H1 (cell line): ENCODE results near the gene FOXI1. TPM values are rescaled to one million over a fixed set of nuclear protein-coding genes. Genes with fewer than 3 reads are reported as not detected.

Source experiments
- CTCF ChIA-PET: fragments of 300-600 bp; sonication (Branson Sonifier 250); formaldehyde crosslinking; loops from one replicate; lab custom pipeline; 2021; ENCODE audit not compliant: partially characterized antibody; lab: Charles Lee
- POLR2A ChIA-PET: fragments of 300-600 bp; sonication (Branson Sonifier 250); formaldehyde crosslinking; loops from one replicate; lab custom pipeline; 2021; ENCODE audit warnings: inconsistent platforms; ENCODE audit not compliant: partially characterized antibody; lab: Charles Lee
- DNase-seq, 2 experiments: peaks; one replicate each; pipeline versions ENCODE4 v3.0.0 to v3.0.0-alpha.2; 2010 to 2022; ENCODE audit warnings: low spot score in 2 of 2, low read depth in 1 of 2, mixed read lengths in 1 of 2
- FAIRE-seq: peaks from 2 replicates; lab custom pipeline; 2011; peaks lifted over from hg19 to GRCh38; lab: Jason Lieb, UNC
- H2AFZ ChIP-seq: 2 replicates; pipeline ENCODE4 v1.8.1; 2012; ENCODE audit warnings: low read length, inconsistent platforms
- H2AK5ac ChIP-seq: 2 replicates; pipeline ENCODE4 v1.6.1; 2013; ENCODE audit warnings: low read depth, low read length
- H2BK120ac ChIP-seq: replicated peaks from 2 replicates; pipeline ENCODE3; 2013; ENCODE audit warnings: low read depth, low read length, inconsistent platforms
- H2BK12ac ChIP-seq: 2 replicates; pipeline ENCODE4 v1.6.1; 2013; ENCODE audit warnings: low read depth, low read length
- H2BK15ac ChIP-seq: 2 replicates; pipeline ENCODE4 v1.6.1; 2013; ENCODE audit warnings: low read length
- H2BK20ac ChIP-seq: 2 replicates; pipeline ENCODE4 v1.6.1; 2013; ENCODE audit warnings: low read length
- H2BK5ac ChIP-seq: 2 replicates; pipeline ENCODE4 v1.6.1; 2013; ENCODE audit warnings: low read depth, low read length
- H3K14ac ChIP-seq: 2 replicates; pipeline ENCODE4 v1.6.1; 2013; ENCODE audit warnings: inconsistent platforms; ENCODE audit not compliant: insufficient read length
- H3K18ac ChIP-seq: 2 replicates; pipeline ENCODE4 v1.6.1; 2013; ENCODE audit warnings: low read length; ENCODE audit errors: extremely low read depth
- H3K23ac ChIP-seq: 2 replicates; pipeline ENCODE4 v1.6.1; 2013; ENCODE audit warnings: inconsistent platforms; ENCODE audit not compliant: insufficient read length
- H3K23me2 ChIP-seq: 2 replicates; pipeline ENCODE4 v1.6.1; 2013; ENCODE audit warnings: low read depth, low read length
- H3K27ac ChIP-seq: 2 replicates; pipeline ENCODE4 v1.6.1; 2011; ENCODE audit warnings: low read depth, low read length, inconsistent platforms
- H3K27me3 ChIP-seq, 4 experiments: replicated peaks in 1 of 4; 1 replicate in 1 of 4; 2 replicates in 3 of 4; pipeline versions ENCODE4 v1.6.1 to v1.8.1; 2011 to 2013; ENCODE audit warnings: low read length in 3 of 4, mild to moderate bottlenecking in 3 of 4, inconsistent platforms in 2 of 4, mixed read lengths in 2 of 4, moderate library complexity in 1 of 4; ENCODE audit not compliant: control insufficient read depth in 3 of 4, insufficient read depth in 3 of 4; ENCODE audit errors: extremely low read depth in 1 of 4
- H3K36me3 ChIP-seq, 4 experiments: 2 replicates each; pipeline versions ENCODE4 v1.6.1 to v1.8.1; 2011 to 2013; ENCODE audit warnings: mild to moderate bottlenecking in 4 of 4, low read length in 3 of 4, moderate library complexity in 2 of 4, control low read depth in 1 of 4, inconsistent platforms in 1 of 4; ENCODE audit not compliant: insufficient read depth in 4 of 4, control insufficient read depth in 2 of 4
- H3K4ac ChIP-seq: replicated peaks from 2 replicates; pipeline ENCODE3; 2013; ENCODE audit warnings: low read length, low read depth, mixed read lengths, inconsistent platforms; ENCODE audit not compliant: insufficient read length
- H3K4me1 ChIP-seq, 4 experiments: replicated peaks in 1 of 4; 1 replicate in 1 of 4; 2 replicates in 3 of 4; pipeline versions ENCODE4 v1.6.1 to v1.8.1; 2011 to 2013; ENCODE audit warnings: low read length in 3 of 4, inconsistent platforms in 2 of 4, mixed read lengths in 1 of 4; ENCODE audit not compliant: insufficient read depth in 4 of 4, control insufficient read depth in 3 of 4
- H3K4me2 ChIP-seq, 2 experiments: 2 replicates each; pipeline versions ENCODE4 v1.6.1 to v1.8.1; 2011 to 2013; ENCODE audit warnings: low read depth in 2 of 2, low read length in 2 of 2, control low read depth in 1 of 2, inconsistent platforms in 1 of 2, mild to moderate bottlenecking in 1 of 2; ENCODE audit not compliant: insufficient read depth in 1 of 2
- H3K4me3 ChIP-seq, 4 experiments: fragments of 200-600, 300-600 bp in 1 of 4; sonication (generic), shearing (Covaris generic), sonication (Bioruptor Twin) in 1 of 4; 2 replicates each; pipeline versions ENCODE4 v1.5.1 to v1.8.1; 2011 to 2016; ENCODE audit warnings: low read length in 4 of 4, low read depth in 3 of 4, control low read depth in 2 of 4, inconsistent platforms in 2 of 4, mild to moderate bottlenecking in 2 of 4, mixed read lengths in 1 of 4, moderate library complexity in 1 of 4; ENCODE audit not compliant: insufficient read depth in 2 of 4; ENCODE audit errors: extremely low read depth in 1 of 4
- H3K56ac ChIP-seq: replicated peaks from 2 replicates; pipeline ENCODE3; 2013; ENCODE audit warnings: low read depth, mild to moderate bottlenecking, mixed read lengths, low read length, inconsistent platforms; ENCODE audit not compliant: insufficient read length
- H3K79me1 ChIP-seq: 2 replicates; pipeline ENCODE4 v1.6.1; 2013; ENCODE audit warnings: low read depth, low read length, control low read depth
- H3K79me2 ChIP-seq, 2 experiments: 2 replicates each; pipeline versions ENCODE4 v1.6.1 to v1.8.1; 2012 to 2013; ENCODE audit warnings: low read length in 2 of 2, mild to moderate bottlenecking in 2 of 2, inconsistent platforms in 1 of 2; ENCODE audit not compliant: insufficient read depth in 2 of 2, control insufficient read depth in 1 of 2
- H3K9ac ChIP-seq, 4 experiments: replicated peaks in 1 of 4; 1 replicate in 1 of 4; 2 replicates in 3 of 4; pipeline versions ENCODE4 v1.6.1 to v1.8.1; 2011 to 2013; ENCODE audit warnings: low read depth in 3 of 4, low read length in 3 of 4, control low read depth in 2 of 4, mild to moderate bottlenecking in 2 of 4, moderate library complexity in 2 of 4, inconsistent platforms in 1 of 4; ENCODE audit errors: extremely low read depth in 1 of 4
- H3K9me3 ChIP-seq, 2 experiments: 2 replicates each; pipeline versions ENCODE4 v1.6.1 to v1.8.1; 2012 to 2013; ENCODE audit warnings: mild to moderate bottlenecking in 2 of 2, moderate library complexity in 2 of 2, control low read depth in 1 of 2, inconsistent platforms in 1 of 2, low read depth in 1 of 2, low read length in 1 of 2, mixed read lengths in 1 of 2; ENCODE audit not compliant: insufficient read depth in 2 of 2
- H4K20me1 ChIP-seq, 2 experiments: replicated peaks in 1 of 2; 2 replicates each; pipeline versions ENCODE3 to v1.8.1; 2011 to 2013; ENCODE audit warnings: inconsistent platforms in 2 of 2, low read length in 2 of 2, mild to moderate bottlenecking in 1 of 2; ENCODE audit not compliant: insufficient read depth in 2 of 2, control insufficient read depth in 1 of 2
- H4K5ac ChIP-seq: 2 replicates; pipeline ENCODE4 v1.6.1; 2013; ENCODE audit warnings: low read length, low read depth, mixed read lengths, inconsistent platforms; ENCODE audit not compliant: insufficient read length
- H4K8ac ChIP-seq: 2 replicates; pipeline ENCODE4 v1.8.0; 2013; ENCODE audit warnings: mild to moderate bottlenecking, moderate library complexity, low read length, inconsistent platforms; ENCODE audit not compliant: insufficient read depth; ENCODE audit errors: extremely low read depth
- H4K91ac ChIP-seq: replicated peaks from 2 replicates; pipeline ENCODE3; 2013; ENCODE audit warnings: low read length, mixed read lengths, inconsistent platforms; ENCODE audit not compliant: insufficient read length
- BRCA1 ChIP-seq: IDR thresholded peaks from 2 replicates; pipeline ENCODE4 v1.6.1; 2012; ENCODE audit warnings: low read depth, low read length, improper control_type of control experiment
- CEBPB ChIP-seq: IDR thresholded peaks from 2 replicates; pipeline ENCODE4 v1.6.1; 2012; ENCODE audit warnings: low read depth, low read length
- EGR1 ChIP-seq: IDR thresholded peaks from 2 replicates; pipeline ENCODE4 v1.6.1; 2011; ENCODE audit warnings: low read depth, low read length, borderline replicate concordance
- MAFK ChIP-seq: IDR thresholded peaks from 2 replicates; pipeline ENCODE4 v1.6.1; 2012; ENCODE audit warnings: low read depth, mild to moderate bottlenecking, improper control_type of control experiment, low read length
- POLR2AphosphoS5 ChIP-seq: IDR thresholded peaks from 2 replicates; pipeline ENCODE4 v1.6.1; 2011; ENCODE audit warnings: low read depth, low read length
- RBBP5 ChIP-seq: IDR thresholded peaks from 2 replicates; pipeline ENCODE4 v1.7.1; 2012; ENCODE audit warnings: low read depth, mild to moderate bottlenecking, inconsistent platforms, low read length, moderate library complexity, borderline replicate concordance
- SP2 ChIP-seq: IDR thresholded peaks from 2 replicates; pipeline ENCODE4 v1.6.1; 2012; ENCODE audit warnings: mild to moderate bottlenecking, low read length, inconsistent platforms
- TAF7 ChIP-seq: optimal IDR thresholded peaks from 2 replicates; pipeline ENCODE3; 2011; ENCODE audit warnings: low read depth, mild to moderate bottlenecking, inconsistent platforms, low read length, moderate library complexity, borderline replicate concordance
- TEAD4 ChIP-seq: IDR thresholded peaks from 2 replicates; pipeline ENCODE4 v1.6.1; 2012; ENCODE audit warnings: low read depth, low read length, inconsistent platforms, mixed read lengths
- WGBS, 2 experiments: shearing (Covaris generic) in 1 of 2; methylation state at CpG; one replicate each; pipeline versions ENCODE4 v1.1.6 to v1.1.7; 2013 to 2015; ENCODE audit warnings: low lambda C conversion rate in 2 of 2, mixed read lengths in 2 of 2, inconsistent platforms in 1 of 2, low coverage in 1 of 2, missing lambda C conversion rate in 1 of 2; ENCODE audit not compliant: insufficient replicate concordance in 2 of 2, insufficient coverage in 1 of 2, insufficient read length in 1 of 2; ENCODE audit errors: extremely low coverage in 1 of 2, missing lambda C conversion rate in 1 of 2; 5-methylcytosine and 5-hydroxymethylcytosine counted together
- polyA plus RNA-seq, 7 experiments: library from polyadenylated mRNA; depleted of rRNA in 3 of 7; stranded (reverse) in 5 of 7; unstranded in 2 of 7; fragments of >200 nt in 5 of 7; fragments of 200-250 nt in 2 of 7; gene quantifications; 1 replicate in 5 of 7; 2 replicates in 1 of 7; 4 replicates in 1 of 7; pipeline versions ENCODE4 v1.2.1 to v1.2.3, GENCODE V29; 2011 to 2013; ENCODE audit warnings: missing spikeins in 2 of 7, mixed read lengths in 2 of 7
- total RNA-seq: library from RNA; stranded (reverse); fragmentation: NEBNext Ultra II Directional; extraction: Animal tissue kit (Norgen Biotek cat#: 25700); gene quantifications from 2 replicates; pipeline ENCODE4 v1.2.1, GENCODE V29; 2021
- TF ChIP-seq, protein P1 (sequence below), 3 experiments: IDR thresholded peaks; 1 replicate in 2 of 3; 2 replicates in 1 of 3; pipeline versions ENCODE4 v1.5.1 to v1.6.1; 2011; ENCODE audit warnings: low read length in 3 of 3, mild to moderate bottlenecking in 3 of 3, inconsistent platforms in 2 of 3, low read depth in 1 of 3, moderate library complexity in 1 of 3; ENCODE audit not compliant: insufficient read depth in 1 of 3; ENCODE audit errors: control extremely low read depth in 1 of 3

FOXI1 gene
- total and polyA plus RNA-seq, 2 of the 8 experiments (the other 6 are each of a cell fraction or from before 2014, with no cell fraction given), result not detected

DNA sequence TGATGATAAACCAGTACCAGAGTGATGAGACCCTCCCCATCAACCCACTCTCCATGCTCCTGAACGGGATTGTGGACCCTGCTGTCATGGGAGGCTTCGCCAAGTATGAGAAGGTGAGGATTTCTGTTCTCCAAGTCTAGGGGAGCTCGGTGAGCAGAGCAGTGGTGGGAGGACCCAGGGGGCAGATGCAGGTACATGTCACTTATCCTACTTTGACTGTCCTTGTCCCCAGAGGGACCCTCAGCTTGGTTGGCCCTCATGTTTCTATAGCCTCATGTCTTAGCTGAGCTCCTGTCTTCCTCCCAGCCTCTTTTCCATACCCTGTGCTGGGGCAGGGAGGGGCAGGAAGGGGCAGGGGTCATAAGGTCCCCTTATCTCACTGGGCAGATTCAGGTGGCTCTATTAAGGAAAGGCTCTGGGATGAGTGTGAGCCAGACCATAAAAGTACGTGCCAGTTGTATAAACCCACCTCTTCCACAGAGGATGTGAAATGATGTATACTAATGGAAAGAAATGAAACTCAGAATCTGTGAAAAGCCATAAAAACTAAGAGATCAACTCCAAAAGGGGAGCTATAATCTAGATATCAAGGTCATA lies 38.0 kb upstream of the FOXI1 start:
- Histone ChIP-seq H3K4me1 (no peaks in the 10 kb centered on the region), H3K36me3 (no peaks in the 10 kb centered on the region), H2BK5ac (no peak overlapping the region), H4K5ac (no peak overlapping the region), H2AFZ (no peak overlapping the region), H3K14ac (no peak overlapping the region), H3K9ac (no peak overlapping the region), H4K8ac (no peak overlapping the region), H3K4me2 (no peak overlapping the region), H3K56ac (no peak overlapping the region), H2BK120ac (no peak overlapping the region), H4K91ac (no peak overlapping the region), H2AK5ac (no peak overlapping the region), H2BK12ac (no peak overlapping the region), H3K23ac (no peak overlapping the region), H3K79me2 (no peaks in the 10 kb centered on the region), H3K9me3 (no peaks in the 10 kb centered on the region), H3K23me2 (no peaks in the 10 kb centered on the region), H2BK20ac (no peak overlapping the region), H3K79me1 (no peaks in the 10 kb centered on the region), H3K4me3 (no peak overlapping the region), H3K27me3 (no peaks in the 10 kb centered on the region), H4K20me1 (no peaks in the 10 kb centered on the region), H3K27ac (no peak overlapping the region), H3K4ac (no peak overlapping the region), H2BK15ac (no peak overlapping the region), H3K18ac (no peak overlapping the region)
- WGBS, 2 experiments, result 90% methylated on average over 4 of the region's 4 CpGs; no CpG with 5 or more reads in 1 of the 2 experiments
- DNase-seq (no peak), FAIRE-seq (no peak)
- ChIA-PET POLR2A (no interaction called here), CTCF (interaction anchor here (0.6 to 2.9 kb wide), 9 partner anchors 10 to 365 kb away, joined by 3 to 10 read pairs (median 4); partner anchors contain the start of gene INSYN2B)
- TF ChIP-seq RBBP5 (no peak), TAF7 (no peak), POLR2AphosphoS5 (no peak), TEAD4 (no peak), CEBPB (no peak), BRCA1 (no peak), SP2 (no peak), EGR1 (no peak), MAFK (no peak)
- TF ChIP-seq, protein P1, sequence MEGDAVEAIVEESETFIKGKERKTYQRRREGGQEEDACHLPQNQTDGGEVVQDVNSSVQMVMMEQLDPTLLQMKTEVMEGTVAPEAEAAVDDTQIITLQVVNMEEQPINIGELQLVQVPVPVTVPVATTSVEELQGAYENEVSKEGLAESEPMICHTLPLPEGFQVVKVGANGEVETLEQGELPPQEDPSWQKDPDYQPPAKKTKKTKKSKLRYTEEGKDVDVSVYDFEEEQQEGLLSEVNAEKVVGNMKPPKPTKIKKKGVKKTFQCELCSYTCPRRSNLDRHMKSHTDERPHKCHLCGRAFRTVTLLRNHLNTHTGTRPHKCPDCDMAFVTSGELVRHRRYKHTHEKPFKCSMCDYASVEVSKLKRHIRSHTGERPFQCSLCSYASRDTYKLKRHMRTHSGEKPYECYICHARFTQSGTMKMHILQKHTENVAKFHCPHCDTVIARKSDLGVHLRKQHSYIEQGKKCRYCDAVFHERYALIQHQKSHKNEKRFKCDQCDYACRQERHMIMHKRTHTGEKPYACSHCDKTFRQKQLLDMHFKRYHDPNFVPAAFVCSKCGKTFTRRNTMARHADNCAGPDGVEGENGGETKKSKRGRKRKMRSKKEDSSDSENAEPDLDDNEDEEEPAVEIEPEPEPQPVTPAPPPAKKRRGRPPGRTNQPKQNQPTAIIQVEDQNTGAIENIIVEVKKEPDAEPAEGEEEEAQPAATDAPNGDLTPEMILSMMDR (IDR thresholded peaks at IDR 0.05; ENCODE audit: control extremely low read depth in 1 of 3, insufficient read depth in 1 of 3, low read depth in 1 of 3, low read length in 3 of 3), result no peak
